GM18868 (cell line): Measurements from ENCODE around the gene FBXW11.

Experiments
- ATAC-seq: cut with Tn5 transposase; IDR thresholded peaks from one replicate; pipeline ENCODE4 v1.9.1; 2021; ENCODE audit warnings: mild to moderate bottlenecking, moderate library complexity; ENCODE audit not compliant: unreplicated experiment

Gene FBXW11

DNA sequence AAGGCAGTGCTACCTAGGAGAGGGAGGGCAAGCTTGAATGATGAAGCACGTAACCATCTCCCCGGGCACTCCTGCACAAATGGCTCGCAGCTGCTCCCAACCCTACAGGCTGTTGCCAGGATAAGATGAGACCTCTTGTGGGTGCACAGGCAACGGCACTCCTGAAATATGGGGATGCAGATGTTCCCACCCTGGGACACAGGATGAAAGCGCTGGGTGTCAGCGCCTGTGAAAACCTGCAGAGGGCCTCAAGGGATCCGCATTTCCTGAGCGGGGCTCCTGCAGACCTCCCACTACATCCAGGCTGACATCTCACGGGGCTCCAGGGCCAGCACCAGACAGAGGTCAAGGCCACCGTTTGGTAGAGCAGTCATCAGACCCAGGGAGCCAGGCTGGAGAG is 160.1 kb downstream of the FBXW11 start:
- ATAC-seq = no peak

DNA sequence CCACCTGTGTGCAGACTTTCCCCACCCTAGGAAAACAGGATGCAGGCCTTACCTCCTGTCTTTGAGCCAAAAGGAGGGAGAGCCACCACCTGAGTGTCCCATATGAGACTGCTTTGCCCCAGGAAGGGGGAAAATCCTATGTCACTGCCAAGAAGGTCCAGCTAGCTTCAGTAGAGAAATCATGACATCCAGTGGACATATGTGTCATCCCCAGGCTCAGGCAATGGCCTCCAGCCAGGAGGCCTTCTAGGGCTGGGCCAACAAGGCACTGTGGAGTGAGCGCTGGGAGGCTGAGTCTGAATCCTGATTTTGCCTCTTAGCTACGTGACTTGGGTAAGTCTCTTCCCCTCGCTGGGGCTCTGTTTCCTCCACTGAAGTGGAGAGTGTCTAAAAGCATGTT is 160.6 kb downstream of the FBXW11 start:
- ATAC-seq = no peak

DNA sequence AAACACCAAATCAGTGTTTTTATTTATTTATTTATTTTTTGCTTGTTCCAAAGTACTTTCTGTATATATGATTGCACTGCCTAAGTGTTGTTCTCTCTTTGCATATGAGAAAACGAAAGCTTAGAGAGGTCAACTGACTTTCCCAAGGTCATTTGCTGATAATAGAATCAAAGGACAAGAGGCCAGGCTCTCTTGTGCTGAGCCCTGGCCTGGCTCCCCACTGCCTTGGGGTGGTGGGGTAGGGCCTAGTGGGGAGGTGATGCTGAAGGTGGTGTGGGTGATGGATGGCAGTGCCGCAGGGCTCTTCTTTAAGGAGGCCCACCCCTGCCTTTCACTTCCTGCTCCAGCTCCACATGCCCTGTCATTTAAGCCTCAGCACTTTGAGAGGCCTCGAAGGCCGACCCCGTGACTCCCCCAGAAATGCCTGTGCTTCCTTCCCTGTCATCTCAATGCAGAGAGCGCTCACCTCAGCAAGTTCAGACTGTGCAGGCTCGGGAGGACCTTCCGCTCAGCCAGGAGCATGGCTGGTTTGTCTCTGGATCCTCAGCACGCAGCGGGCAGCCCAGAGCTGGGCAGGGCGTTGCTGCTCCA is 161.3 kb downstream of the FBXW11 start:
- no peak for ATAC-seq

DNA sequence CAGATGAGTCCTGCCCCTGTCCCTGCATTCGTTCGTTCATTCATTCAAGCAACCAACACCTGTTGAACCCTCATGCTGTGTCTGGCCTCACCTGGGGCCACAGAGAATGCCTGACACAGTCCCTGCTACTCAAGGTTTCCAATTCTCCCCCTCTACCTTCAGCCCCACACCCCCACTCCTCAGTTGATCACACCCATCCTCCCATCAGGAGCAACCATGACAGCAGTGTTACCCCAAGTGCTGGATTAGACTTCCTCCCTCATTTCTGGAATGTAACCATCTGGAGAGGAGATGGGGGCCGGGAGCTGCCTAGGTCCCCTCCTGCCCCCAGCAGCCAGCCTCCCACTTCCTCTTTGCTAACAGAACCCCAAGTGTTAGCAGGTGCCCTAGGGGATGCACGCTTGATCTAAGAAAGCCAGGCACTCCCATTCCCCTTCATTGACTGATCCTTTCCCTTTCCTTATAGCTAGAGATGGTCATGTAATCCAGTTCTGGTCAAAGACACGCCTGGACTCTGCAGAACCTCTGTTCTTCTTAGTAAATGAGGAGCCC is 163.6 kb downstream of the FBXW11 start:
- ATAC-seq = no peak

DNA sequence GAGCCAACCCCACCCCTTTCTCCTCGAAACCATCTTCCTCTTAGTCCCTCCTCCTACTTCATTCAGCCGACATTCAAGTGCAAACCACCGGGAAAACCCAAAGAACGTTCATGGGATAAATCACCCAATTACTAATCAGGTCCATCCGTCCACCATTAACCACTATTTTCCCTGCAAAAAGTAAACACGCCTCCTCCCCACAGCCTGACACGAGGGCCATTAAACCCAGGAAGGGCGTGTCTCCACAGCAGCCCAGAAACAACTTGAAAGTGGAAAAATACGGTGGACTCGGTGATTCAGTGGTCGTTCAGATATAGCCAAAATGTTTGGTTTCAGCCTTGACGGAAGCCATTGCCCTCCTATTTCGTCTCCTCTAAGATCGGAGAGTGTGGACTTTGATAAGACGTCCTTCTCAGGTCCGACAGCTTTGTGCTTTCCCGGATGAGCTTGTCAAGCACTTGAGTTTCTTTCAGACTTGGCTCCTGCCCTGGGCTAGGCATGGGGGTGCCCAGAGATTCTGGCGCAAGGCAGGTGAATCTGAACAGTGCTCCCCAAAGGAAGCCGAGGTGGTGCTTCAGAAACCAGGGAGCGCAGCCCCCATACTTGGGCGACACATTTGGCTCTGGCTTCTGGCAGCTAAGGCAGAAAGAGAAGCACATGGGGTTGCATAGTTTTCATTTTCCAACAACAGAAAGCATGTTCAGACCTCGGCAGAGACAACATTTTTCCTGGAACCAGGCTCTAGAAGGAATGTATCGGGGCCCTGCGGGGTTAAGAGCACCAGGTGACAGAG is 164.3 kb downstream of the FBXW11 start:
- no peak for ATAC-seq

DNA sequence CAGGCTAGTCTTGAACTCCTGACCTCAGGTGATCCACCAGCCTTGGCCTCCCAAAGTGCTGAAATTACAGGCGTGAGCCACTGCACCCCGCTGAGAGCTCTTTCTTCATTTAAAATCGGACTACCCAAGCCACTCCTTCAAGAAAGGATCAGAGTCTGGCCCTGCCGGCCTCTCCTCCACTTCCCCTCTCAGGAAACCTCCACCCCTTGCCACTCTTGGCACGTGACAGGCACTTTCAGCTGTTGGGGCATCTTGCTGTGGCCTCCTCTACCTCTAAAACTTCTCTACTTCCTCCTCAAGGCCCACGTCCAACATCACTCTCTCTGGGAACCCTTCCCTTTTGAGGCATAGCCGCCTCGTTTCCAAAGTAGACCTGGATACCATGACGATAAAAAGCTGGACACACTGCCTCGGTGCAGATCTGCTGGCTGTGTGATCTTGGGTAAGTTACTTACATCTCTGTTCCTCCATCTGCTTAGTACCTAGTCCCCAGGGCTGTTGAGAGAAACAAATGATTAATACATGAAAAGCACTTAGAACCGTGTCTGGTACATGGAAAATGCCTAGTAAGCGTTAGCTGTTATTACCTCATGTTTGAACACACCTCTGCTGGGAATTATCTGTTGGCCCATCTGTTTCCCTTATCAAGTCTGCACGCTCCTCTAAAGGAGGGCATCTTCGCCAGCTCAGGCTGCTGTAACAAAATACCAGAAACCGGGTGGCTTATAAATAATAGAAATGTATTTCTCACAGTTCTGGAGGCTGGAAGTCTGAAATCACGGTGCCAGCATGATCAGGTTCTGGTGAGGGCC is 165.5 kb downstream of the FBXW11 start:
- ATAC-seq = no peak

DNA sequence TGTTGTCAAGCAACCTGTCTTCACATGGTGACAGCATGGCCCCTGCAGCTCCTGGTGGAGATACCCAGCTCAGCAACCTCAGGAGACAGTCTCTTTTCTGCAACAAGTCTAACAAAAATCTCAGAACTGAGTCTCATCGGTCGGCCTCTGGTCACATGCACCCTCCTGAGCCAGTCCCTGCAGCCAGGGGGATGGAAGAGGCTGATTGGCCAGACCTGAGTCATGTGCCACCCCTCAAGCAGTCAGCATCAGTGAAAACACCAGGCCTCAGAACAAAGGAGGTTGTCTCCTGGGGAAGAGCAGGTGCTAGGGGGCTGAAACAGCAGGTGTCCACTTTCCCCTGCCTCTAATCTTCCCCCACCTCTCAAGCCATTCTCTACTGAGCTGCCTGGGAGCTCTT is 166.4 kb downstream of the FBXW11 start:
- ATAC-seq = no peak

DNA sequence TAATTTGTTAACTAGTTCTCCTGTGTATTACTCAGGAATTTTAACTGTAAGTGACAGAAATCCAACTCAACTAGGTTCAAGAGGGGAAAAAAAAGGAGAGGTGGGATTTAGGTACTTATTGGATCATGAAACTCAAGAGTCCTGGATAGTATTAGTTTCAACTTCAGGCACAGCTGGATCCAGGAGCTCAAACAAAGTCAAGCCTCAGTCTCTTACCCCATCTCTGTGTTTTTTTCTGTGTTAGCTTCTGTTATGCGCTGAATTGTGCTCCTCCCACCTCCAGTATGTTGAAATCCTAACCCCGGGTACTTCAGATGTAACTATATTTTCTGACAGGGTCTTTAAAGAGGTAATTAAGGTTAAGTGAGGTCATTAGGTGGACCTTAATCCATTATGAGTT is 167.3 kb downstream of the FBXW11 start:
- no peak for ATAC-seq

DNA sequence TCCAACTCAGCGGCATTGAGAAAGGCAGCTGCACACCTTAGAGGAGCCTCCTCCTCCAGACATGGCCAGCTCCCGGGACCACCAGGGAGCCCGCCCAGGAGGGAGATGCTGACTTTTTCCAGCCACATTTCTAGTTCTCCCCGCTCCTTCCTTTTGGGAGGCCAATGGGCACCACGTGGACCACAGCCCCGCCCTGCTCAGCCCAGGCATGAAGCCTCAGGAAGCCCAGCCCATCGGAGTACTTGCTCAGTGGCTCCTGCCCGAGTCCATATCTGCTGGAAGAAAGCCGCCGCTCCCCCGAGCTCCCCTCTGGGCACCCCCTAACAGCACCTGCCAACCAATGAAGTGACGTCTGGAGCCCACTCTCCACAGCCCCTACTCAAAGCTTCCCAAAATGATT is 168.4 kb downstream of the FBXW11 start:
- ATAC-seq = no peak

DNA sequence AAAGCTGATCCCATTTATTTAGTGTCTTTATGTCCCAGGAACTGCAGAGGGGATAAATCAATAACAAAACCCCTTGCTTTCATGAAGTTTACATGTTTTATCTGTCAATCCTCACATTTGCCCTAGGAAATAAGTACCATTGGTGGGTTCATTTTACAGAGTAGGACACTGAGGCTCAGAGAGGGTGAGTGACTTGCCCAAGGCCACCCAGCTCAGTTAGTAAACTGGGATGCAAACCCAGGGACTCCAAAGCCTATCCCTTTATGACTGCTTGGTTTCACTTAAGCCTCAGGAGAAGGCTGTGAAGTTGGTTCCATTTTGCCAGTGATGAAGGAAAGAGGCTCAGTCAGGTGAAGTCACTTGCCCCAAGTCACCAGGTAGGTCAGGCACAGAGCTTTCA is 168.9 kb downstream of the FBXW11 start:
- ATAC-seq = no peak

DNA sequence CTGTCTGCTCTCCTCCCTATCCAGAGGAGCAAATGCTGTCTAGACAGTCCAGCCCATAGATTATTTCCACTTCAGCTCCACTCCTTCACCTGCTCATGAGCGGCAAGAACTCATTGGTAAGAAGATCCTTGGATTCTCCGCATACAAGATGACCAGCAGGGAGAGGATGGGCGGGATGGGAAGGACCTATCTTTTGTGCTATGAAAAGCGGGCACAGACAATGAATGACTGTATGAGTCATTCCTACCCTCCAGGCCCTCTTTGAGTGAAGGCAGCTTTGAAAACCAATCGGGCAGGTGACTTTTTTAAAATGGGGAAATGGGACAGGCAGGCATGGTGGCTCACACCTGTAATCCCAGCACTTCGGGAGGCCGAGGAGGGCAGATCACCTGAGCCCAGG is 171.4 kb downstream of the FBXW11 start:
- ATAC-seq = no peak

DNA sequence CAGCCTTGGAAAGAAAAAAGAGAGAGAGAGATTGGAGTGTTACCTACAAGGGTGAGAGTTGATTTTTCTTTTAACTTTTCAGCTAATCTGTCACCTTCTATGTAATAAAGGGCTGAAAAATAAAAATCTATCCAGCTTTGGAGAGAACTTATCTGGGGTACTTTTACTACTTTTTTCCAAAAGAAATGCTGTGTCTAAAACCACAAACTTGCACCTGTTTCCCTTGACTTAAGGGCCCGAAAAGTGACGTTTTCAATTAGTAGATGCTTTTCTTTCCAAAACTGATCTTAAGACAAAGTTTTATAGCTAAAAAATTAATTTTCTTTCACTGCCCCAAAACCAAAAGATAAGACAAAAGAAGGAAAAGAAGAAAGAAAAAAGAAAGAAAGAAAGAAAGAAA is 172.0 kb downstream of the FBXW11 start:
- no peak for ATAC-seq

DNA sequence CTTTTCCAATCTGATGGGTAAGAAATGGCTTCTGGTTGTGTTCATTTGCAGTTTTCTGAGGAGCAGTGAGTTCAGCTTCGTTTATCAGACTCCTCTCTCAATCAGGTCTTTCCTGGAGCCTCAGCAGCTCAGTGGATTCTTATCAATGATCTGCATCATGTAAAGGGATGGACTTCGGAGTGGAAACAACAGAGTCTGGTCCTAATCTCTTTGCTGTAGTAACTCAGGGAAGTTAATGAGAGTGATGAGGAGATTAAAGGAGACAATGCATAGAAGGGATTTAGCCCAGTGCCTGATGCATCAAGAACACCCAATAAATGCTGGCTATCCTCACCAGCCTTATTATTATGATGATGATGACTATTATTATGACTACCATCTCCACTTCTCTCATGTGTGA is 173.7 kb downstream of the FBXW11 start:
- ATAC-seq = no peak

DNA sequence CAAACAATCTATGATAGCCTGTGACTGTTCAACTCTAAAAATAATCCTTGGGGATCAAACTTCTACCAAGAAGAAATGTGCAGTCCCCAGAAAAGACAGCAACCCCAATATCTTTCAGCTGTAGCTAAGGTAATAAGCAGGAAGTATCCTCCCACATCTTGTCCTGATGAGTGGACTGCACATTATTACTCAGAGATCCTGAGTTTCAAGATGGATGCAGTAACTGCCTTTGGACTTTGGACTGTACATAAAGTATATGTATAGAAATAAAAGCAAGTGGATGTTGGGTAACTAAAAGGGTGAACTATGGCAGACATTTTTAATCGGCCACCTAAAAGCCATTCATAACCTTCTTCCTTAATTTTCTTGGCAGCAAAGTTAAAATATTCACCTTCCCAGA is 175.8 kb downstream of the FBXW11 start:
- ATAC-seq = no peak

DNA sequence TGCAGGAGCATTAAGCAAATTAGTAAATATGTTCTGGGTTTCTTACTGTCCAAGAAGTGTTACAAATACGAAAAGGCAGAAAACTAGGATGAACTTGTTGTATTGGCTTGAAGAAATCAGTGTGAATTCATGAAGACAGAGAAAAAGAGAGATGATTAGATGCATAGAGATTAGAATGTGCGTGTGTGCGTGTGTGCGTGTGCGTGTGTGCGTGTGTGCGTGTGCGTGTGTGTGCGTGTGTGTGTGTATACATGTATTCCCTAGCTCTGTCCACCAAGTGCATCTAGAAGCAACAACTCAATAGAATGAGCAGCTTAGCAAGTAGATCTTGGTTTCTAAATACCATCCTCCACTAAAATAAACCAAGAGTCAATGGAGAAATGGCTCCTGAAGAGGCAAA is 179.3 kb downstream of the FBXW11 start:
- no peak for ATAC-seq

DNA sequence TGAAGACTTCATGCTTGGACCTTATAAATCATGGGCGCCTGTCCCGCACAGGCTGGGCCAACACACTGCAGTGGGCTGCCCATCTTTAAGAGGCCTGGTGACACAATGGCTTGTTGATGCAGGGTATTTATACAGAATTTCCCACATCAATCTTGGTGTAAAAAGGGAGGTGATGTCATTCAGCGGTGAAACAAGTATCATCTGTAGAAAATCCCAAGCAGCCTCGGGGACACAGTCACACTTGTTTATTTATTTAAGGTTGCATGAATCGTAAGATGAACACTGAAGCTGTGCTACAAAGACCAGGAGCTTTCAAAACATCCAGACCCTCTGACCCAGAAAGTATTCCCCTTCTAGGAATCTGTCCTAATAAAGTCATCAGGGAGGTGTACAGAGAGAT is 180.3 kb downstream of the FBXW11 start:
- no peak for ATAC-seq

DNA sequence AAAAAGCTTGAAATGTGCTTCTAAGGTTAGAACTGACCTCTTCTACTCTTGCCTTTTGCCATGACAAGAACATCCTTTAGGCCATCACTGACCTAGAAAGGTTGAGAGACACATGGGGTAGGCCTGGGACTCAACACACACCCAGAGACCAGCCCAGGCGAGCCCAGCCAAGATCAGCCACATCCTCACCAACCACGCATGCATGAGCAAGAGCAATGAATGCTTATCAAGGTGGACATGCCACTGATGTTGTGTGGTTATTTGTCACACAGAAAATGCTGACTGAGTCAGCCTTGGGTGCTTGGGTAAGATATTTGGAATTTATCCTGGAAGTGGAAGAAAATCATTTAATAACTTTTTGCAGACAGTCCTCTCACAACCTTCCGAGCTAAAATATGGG is 181.4 kb downstream of the FBXW11 start:
- no peak for ATAC-seq

DNA sequence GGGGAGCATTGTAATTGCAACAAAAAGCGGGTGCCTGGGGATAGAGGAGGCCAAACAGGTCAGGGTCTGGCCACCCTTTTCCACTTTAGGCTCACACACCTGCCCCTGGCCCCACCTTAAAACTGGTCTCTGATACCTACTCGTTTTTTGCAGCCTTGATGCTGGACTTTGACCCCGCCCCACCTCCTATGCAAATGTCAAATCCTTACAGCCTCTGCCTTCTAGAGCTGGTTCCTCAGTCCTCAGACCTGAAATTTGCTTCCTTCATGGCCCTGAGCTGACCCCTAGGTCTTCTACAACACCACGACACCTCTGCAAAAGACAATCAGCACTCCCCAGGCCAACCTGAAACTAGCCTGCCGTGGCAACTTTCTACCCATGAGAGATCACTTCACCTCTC is 183.2 kb downstream of the FBXW11 start:
- ATAC-seq = no peak

DNA sequence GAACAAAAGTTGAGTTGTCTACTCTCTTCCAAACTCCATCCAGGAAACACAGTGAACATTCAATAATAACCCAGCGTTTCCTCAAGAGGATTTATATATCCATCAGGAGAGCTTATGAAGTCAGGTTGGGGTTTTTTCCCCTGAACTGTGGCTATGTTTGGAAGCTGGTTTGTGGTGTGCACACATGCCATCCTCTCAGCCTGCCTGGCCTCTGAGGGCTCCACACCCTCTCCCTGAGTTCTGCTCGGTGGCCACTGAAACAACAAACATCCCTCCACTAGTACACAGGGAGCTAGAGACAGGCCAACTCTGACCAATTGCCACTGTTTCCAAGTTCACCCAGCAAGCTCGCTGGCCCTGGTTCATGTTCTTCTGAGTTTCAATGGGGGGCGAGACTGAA is 185.2 kb downstream of the FBXW11 start:
- ATAC-seq = no peak

DNA sequence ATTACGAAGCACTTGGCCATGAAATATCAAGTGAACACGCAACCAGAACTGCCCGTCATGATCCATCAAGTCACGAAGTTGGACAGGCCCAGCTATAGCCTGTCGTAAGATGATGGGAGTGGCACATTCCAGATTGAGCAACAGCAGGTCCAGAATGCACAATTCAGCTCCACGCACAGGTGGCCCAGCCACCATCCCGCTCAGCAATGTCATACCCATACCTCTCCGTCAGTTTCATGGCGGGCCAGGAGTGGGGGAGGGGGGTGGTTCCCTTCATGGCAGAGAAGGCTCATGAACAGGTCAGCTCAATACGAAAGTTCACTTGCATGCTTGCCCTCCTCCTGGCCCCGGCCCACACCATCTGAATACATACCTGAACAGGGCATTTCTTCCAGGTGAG is 185.9 kb downstream of the FBXW11 start:
- no peak for ATAC-seq

DNA sequence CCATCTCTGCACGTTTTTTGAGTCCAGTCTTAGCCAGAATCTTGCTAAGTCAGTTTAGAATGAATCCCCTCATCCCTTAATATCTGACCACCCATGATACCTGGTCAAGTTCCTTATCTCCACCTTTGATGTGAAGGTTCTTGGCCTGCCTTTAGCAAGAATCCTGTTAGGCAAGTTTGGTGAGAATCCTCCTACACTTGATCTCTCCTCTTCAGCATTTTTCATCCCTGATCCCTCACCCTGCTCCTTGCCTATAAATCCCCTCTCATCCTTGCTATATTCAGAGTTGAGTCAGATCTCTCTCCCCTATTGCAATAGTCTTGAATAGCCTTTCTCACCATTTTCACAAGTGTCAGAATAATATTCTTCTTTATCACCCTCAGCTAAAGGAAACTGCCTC is 189.8 kb downstream of the FBXW11 start:
- no peak for ATAC-seq
